ENCODE results near the gene TUBD1. TPM values are rescaled to one million over a fixed set of nuclear protein-coding genes. Genes with fewer than 3 reads are reported as not detected.

TUBD1 gene
- total RNA-seq, 6 experiments from 2014 or later = 2.9 to 5.5 (median 4.4) TPM

DNA sequence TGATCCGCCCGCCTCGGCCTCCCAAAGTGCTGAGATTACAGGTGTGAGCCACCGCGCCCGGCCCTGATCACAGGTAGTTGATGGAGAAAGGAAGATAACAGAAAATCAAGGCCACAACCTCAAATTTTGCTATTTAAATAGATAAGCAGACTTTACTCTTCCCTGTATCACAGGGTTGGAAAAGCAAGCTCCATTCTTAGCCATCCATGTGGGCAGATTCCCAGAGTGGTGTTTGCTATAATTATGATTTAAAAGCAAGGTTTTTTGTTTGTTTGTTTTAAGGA is 44.4 kb downstream of the TUBD1 start:
- intact Hi-C loops (cut with DNase I) = no loop called here
- H3K27ac ChIP-seq = peak overlapping the region; percentile 84 to 96 (median 94)
- TF ChIP-seq POLR2A (IDR thresholded peaks at IDR 0.05) = no peak
- TF ChIP-seq, protein P1, sequence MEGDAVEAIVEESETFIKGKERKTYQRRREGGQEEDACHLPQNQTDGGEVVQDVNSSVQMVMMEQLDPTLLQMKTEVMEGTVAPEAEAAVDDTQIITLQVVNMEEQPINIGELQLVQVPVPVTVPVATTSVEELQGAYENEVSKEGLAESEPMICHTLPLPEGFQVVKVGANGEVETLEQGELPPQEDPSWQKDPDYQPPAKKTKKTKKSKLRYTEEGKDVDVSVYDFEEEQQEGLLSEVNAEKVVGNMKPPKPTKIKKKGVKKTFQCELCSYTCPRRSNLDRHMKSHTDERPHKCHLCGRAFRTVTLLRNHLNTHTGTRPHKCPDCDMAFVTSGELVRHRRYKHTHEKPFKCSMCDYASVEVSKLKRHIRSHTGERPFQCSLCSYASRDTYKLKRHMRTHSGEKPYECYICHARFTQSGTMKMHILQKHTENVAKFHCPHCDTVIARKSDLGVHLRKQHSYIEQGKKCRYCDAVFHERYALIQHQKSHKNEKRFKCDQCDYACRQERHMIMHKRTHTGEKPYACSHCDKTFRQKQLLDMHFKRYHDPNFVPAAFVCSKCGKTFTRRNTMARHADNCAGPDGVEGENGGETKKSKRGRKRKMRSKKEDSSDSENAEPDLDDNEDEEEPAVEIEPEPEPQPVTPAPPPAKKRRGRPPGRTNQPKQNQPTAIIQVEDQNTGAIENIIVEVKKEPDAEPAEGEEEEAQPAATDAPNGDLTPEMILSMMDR (IDR thresholded peaks at IDR 0.05) = no peak
- 61% methylated on average over 6 of the region's 6 CpGs for WGBS (ENCODE audit: insufficient coverage, low coverage, low lambda C conversion rate, missing lambda C conversion rate)
- no peaks in the 10 kb centered on the region for H3K27me3 ChIP-seq
- DNase-seq (no peak), ATAC-seq (no peak)
- no peaks in the 10 kb centered on the region for H3K36me3 ChIP-seq
- no peak overlapping the region for H3K4me3 ChIP-seq
- H3K9me3 ChIP-seq = no peaks in the 10 kb centered on the region
- H3K4me1 ChIP-seq = peaks cover 0 to 58% (median 25%) of the 10 kb centered on the region in 4 donors

DNA sequence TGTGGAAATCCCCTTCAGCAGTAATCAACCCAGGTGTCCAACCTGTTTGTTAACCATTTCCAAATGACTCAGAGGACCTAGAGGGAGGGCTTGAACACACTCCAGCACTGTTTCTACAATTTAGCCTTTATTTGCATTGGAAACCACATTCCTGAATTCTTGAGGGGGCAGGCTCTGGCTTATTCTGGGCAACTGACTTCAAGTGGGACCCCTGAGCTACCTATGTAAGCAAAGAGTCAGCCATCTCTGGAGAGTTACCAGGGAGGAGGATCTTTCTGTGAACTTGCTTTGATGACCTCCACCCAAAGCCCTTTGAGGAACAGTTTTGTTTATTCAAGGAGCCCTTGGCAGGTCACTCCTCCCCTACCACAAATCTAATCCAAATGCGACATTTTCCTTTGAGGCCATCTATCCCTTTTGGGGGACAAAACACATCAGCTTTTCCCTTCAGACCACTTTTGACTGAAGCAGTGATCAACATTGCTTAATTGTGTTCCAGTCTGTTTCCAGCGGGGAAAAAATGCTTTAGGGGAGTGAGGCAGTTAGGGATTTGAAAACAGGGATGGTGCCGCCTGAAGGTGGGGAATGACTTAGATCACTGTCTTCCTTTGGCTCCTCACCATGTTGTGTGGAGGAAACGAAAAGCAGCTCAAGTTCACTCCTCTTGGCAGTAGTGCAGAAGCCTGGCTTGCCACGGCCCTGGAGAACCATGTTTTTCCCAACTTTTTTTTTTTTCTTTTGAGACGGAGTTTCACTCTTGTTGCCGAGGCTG is 46.2 kb downstream of the TUBD1 start:
- Histone ChIP-seq H3K36me3 (no peaks in the 10 kb centered on the region), H3K4me1 (peaks cover 0 to 64% (median 25%) of the 10 kb centered on the region in 4 donors), H3K4me3 (peak overlapping the region in 2 of 3 donors; percentile 9 to 20), H3K27ac (peak overlapping the region; percentile 84 to 96 (median 94)), H3K27me3 (no peaks in the 10 kb centered on the region), H3K9me3 (no peaks in the 10 kb centered on the region)
- TF ChIP-seq POLR2A (IDR thresholded peaks at IDR 0.05) = no peak
- DNase-seq = no peak
- peak; percentile 9 to 56 (median 32) for ATAC-seq
- intact Hi-C loops (cut with DNase I) = no loop called here
- 14% methylated on average over 7 of the region's 7 CpGs for WGBS (ENCODE audit: insufficient coverage, low coverage, low lambda C conversion rate, missing lambda C conversion rate)

DNA sequence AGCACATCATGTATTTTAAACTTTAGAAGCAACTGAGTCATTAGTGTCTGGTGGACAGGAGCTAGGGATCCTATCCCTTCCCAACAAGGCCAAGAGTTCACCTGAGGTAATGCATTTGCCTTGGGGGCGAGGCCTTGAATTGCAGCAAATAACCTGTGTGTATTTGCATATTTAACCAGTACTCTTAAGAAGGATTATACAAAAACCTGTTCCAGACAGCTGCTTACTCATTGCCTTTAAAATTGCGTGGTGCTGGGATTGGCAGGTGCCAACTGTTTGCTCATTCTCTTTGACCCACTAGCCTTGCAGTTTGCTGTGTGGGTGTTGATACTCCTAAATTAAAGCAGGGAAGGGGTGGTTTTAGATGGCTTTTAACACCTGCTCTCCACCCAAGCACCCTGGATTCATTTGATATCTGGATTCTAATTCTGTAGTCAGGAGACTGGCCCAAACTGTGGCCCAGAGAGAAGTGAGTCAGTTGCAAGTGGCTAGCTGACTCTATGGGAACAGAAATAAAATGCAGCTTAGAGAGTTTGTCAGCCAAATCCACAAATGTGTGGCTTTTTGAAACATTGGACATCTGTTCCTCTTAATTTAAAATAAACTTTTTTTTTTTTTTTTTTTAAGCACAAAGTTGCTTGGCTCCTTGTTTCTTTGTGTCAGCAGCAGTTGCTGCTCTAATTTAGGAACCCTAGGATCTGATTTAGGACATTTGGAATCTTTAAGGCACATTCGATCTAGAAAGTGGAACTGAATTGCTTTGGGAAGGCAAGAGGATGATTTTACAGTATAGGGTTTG is 46.9 kb downstream of the TUBD1 start:
- Histone ChIP-seq H3K4me1 (peaks cover 0 to 72% (median 25%) of the 10 kb centered on the region in 4 donors), H3K9me3 (no peaks in the 10 kb centered on the region), H3K27ac (peak overlapping the region; percentile 84 to 96 (median 94)), H3K4me3 (peak overlapping the region in 1 of 3 donors; percentile 9), H3K27me3 (no peaks in the 10 kb centered on the region), H3K36me3 (peaks cover 0 to 4% (median 0%) of the 10 kb centered on the region in 4 donors)
- DNase-seq (peak; percentile 58 to 76 (median 73)), ATAC-seq (peak; percentile 5 to 59 (median 44))
- peak; percentile 50 for TF ChIP-seq POLR2A (IDR thresholded peaks at IDR 0.05)
- TF ChIP-seq, protein P1 (IDR thresholded peaks at IDR 0.05) = no peak
- intact Hi-C loops (cut with DNase I) = no loop called here
- WGBS (ENCODE audit: insufficient coverage, low coverage, low lambda C conversion rate, missing lambda C conversion rate) = 30% methylated on average over 3 of the region's 3 CpGs

DNA sequence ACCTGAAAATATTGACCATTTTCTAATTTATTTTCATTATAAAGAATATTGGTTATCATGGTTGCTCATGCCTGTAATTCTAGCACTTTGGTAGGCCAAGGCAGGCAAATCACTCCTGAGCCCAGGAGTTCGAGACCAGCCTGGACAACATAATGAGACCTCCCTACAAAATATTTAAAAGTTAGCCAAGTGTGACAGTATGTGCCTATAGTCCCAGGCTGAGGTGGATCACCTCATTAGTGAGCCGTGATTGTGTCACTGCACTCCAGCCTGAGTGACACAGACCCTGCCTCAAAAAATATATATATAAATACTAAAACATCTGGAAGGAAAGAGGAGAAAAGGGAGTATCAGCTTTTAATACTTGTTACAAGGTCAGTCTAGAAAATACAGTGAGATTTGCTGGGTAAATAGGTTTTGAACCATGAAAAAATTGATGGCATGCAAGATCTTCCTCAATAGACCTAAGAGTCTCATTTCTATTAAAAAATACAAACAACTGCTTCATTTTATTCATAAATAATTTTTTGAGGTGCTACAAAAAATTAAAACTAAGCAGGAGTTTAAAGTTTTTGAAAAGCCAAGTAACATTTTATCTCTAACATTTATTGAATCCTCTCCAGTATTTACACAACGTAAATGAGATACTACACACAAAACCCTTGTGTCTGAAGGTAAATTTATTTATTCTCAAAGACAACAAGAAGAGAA is 47.7 kb downstream of the TUBD1 start:
- peaks cover 0 to 6% (median 5%) of the 10 kb centered on the region in 4 donors for H3K36me3 ChIP-seq
- TF ChIP-seq, protein P1 (IDR thresholded peaks at IDR 0.05) = no peak
- 52% methylated on average over 3 of the region's 3 CpGs for WGBS (ENCODE audit: insufficient coverage, low coverage, low lambda C conversion rate, missing lambda C conversion rate)
- no peaks in the 10 kb centered on the region for H3K27me3 ChIP-seq
- ATAC-seq (no peak), DNase-seq (no peak)
- H3K9me3 ChIP-seq = no peaks in the 10 kb centered on the region
- H3K4me3 ChIP-seq = no peak overlapping the region
- H3K27ac ChIP-seq = peak overlapping the region; percentile 77 to 96 (median 94)
- peaks cover 0 to 74% (median 25%) of the 10 kb centered on the region in 4 donors for H3K4me1 ChIP-seq
- intact Hi-C loops (cut with DNase I) = no loop called here
